Measurements from ENCODE around the gene AKAP6. TPM values are rescaled to one million over a fixed set of nuclear protein-coding genes. Genes with fewer than 3 reads are reported as not detected.

AKAP6 gene
- total RNA-seq, 1 experiment from 2014 or later = 1.9 TPM

DNA sequence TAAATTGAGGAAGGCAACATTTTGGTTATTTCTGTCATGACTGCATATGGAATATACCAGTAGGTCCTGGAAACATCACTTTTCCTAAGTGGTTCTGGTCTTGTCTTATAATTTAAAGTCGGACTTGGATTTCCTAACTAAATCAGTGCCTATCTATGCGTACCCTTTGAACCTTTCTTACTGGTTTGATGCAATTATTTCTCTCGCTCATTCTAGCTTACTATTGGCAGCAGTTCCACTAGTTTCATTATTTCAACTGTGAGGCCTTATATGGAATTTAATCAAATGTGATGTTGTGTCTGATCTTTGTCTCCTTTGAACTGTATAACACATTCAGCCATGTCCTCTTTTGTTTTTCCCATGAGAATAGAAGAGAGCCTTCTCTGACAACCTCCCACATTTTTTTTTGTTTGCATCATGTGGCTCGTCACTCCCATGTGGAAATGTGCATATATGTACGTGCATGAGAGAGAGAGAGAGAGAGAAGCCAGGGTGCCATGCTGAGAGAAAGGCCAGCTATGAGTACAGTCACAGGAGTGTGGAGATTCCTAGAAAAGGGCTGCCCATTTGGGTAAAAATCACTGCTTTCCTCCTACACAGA lies 48.0 kb downstream of the AKAP6 start:
- POLR2A ChIA-PET = no interaction called here
- CTCF ChIA-PET = no interaction called here
- H3K27ac ChIP-seq (ENCODE audit: low read depth, low read length) = no peak overlapping the region
- H3K4me2 ChIP-seq (ENCODE audit: low read length) = no peak overlapping the region
- no TSS peak for BruUV-seq (replicated peaks)
- RAD21 ChIA-PET (ENCODE audit: low non-redundant PET in 1 of 2, low total read pairs in 2 of 2, uncharacterized antibody in 2 of 2, unreplicated experiment in 2 of 2) = no interaction called here
- H2AFZ ChIP-seq (ENCODE audit: low read depth, low read length, poor library complexity, severe bottlenecking) = no peak overlapping the region
- H3K4me1 ChIP-seq (ENCODE audit: control insufficient read depth in 1 of 2, insufficient read depth in 2 of 2, low read length in 2 of 2) = no peaks in the 10 kb centered on the region
- no peak overlapping the region for H3K9ac ChIP-seq (ENCODE audit: low read length)
- no peaks in the 10 kb centered on the region for H3K27me3 ChIP-seq (ENCODE audit: insufficient read depth, low read length)
- no peaks in the 10 kb centered on the region for H3K9me3 ChIP-seq (ENCODE audit: control insufficient read depth in 1 of 2, insufficient read depth in 1 of 2, low read depth in 1 of 2, low read length in 2 of 2)
- no peaks in the 10 kb centered on the region for H3K79me2 ChIP-seq (ENCODE audit: insufficient read depth, low read length)
- 0 out of 2 replicates have a peak, but pooled peaks cover 4% of the 10 kb centered on the region for H3K9me2 ChIP-seq (ENCODE audit: insufficient read depth)
- H4K20me1 ChIP-seq (ENCODE audit: insufficient read depth) = no peaks in the 10 kb centered on the region
- no peak overlapping the region for H3K4me3 ChIP-seq (replicated peaks in 1 of 2; ENCODE audit: low read depth in 1 of 2, low read length in 2 of 2)
- no peaks in the 10 kb centered on the region for H3K36me3 ChIP-seq (ENCODE audit: control insufficient read depth in 1 of 2, insufficient read depth in 2 of 2, low read length in 2 of 2)
- ATAC-seq (no peak), DNase-seq (ENCODE audit: low read depth, low spot score) (no peak)
- TF ChIP-seq, protein P1, sequence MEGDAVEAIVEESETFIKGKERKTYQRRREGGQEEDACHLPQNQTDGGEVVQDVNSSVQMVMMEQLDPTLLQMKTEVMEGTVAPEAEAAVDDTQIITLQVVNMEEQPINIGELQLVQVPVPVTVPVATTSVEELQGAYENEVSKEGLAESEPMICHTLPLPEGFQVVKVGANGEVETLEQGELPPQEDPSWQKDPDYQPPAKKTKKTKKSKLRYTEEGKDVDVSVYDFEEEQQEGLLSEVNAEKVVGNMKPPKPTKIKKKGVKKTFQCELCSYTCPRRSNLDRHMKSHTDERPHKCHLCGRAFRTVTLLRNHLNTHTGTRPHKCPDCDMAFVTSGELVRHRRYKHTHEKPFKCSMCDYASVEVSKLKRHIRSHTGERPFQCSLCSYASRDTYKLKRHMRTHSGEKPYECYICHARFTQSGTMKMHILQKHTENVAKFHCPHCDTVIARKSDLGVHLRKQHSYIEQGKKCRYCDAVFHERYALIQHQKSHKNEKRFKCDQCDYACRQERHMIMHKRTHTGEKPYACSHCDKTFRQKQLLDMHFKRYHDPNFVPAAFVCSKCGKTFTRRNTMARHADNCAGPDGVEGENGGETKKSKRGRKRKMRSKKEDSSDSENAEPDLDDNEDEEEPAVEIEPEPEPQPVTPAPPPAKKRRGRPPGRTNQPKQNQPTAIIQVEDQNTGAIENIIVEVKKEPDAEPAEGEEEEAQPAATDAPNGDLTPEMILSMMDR (IDR thresholded peaks at IDR 0.05 in 2 of 3, conservative IDR thresholded peaks at IDR 0.05 in 1 of 3; ENCODE audit: borderline replicate concordance in 1 of 3, insufficient read depth in 1 of 3, low read depth in 2 of 3, low read length in 2 of 3) = no peak
- TF ChIP-seq EGR1 (IDR thresholded peaks at IDR 0.05; ENCODE audit: low read depth) = no peak
- no peak for TF ChIP-seq EZH2phosphoT487 (IDR thresholded peaks at IDR 0.05; ENCODE audit: borderline replicate concordance)
- no peak for TF ChIP-seq SP1 (IDR thresholded peaks at IDR 0.05; ENCODE audit: low read depth)
- TF ChIP-seq FOSL1 (IDR thresholded peaks at IDR 0.05; ENCODE audit: low read depth) = no peak
- TF ChIP-seq ZFX (IDR thresholded peaks at IDR 0.05) = no peak
- no peak for TF ChIP-seq ATF3 (IDR thresholded peaks at IDR 0.05)
- TF ChIP-seq POLR2AphosphoS5 (IDR thresholded peaks at IDR 0.05; ENCODE audit: low read depth, low read length) = no peak
- no peak for TF ChIP-seq SIN3A (IDR thresholded peaks at IDR 0.05; ENCODE audit: low read depth)
- no peak for TF ChIP-seq JUND (IDR thresholded peaks at IDR 0.05)
- no peak for TF ChIP-seq YY1 (IDR thresholded peaks at IDR 0.05; ENCODE audit: extremely low read depth, insufficient replicate concordance, low read depth, low read length)
- TF ChIP-seq SRF (IDR thresholded peaks at IDR 0.05; ENCODE audit: low read depth) = no peak
- intact Hi-C loops (cut with micrococcal nuclease) = no loop called here
